GM18507 (cell line): Measurements from ENCODE around the gene ABT1.

Experiments
- DNase-seq: peaks from one replicate; pipeline ENCODE4 v3.0.0; 2011; ENCODE audit warnings: low read depth; ENCODE audit not compliant: insufficient read length; ENCODE audit errors: extremely low spot score
- FAIRE-seq: peaks from 2 replicates; lab custom pipeline; 2011; peaks lifted over from hg19 to GRCh38; lab: Jason Lieb, UNC

Gene ABT1

GRCh38 chr6:26598267-26598666, 1.5 kb downstream of the ABT1 start:
- DNase-seq (no peak), FAIRE-seq (no peak)

- no peak for DNase-seq
- no peak for FAIRE-seq
Measured at GRCh38 chr6:26599134-26599533, 2.4 kb downstream of the ABT1 start.

- FAIRE-seq (no peak), DNase-seq (no peak)
Measured at GRCh38 chr6:26599591-26599990, 2.8 kb downstream of the ABT1 start.

- FAIRE-seq = no peak
- DNase-seq = no peak
Measured at GRCh38 chr6:26600759-26601158, 4.0 kb downstream of the ABT1 start.

GRCh38 chr6:26602262-26602661, 5.5 kb downstream of the ABT1 start:
- no peak for DNase-seq
- FAIRE-seq = no peak

GRCh38 chr6:26604026-26604425, 7.3 kb downstream of the ABT1 start:
- no peak for FAIRE-seq

GRCh38 chr6:26604797-26605196, 8.0 kb downstream of the ABT1 start:
- DNase-seq (no peak), FAIRE-seq (no peak)

More at GRCh38 chr6:26604026-26604425, 7.3 kb downstream of the ABT1 start:
- no peak for DNase-seq

GRCh38 chr6:26607434-26608230, 10.9 kb downstream of the ABT1 start:
- FAIRE-seq (peak; percentile 86), DNase-seq (no peak)

GRCh38 chr6:26609463-26609862, 12.7 kb downstream of the ABT1 start:
- DNase-seq (no peak), FAIRE-seq (no peak)

- no peak for FAIRE-seq
- DNase-seq = no peak
Measured at GRCh38 chr6:26611599-26611998, 14.8 kb downstream of the ABT1 start.

- FAIRE-seq (no peak), DNase-seq (no peak)
Measured at GRCh38 chr6:26613201-26613600, 16.4 kb downstream of the ABT1 start.

- FAIRE-seq (no peak), DNase-seq (no peak)
Measured at GRCh38 chr6:26613689-26614683, 17.2 kb downstream of the ABT1 start.

- FAIRE-seq (no peak), DNase-seq (no peak)
Measured at GRCh38 chr6:26623339-26623859, 26.6 kb downstream of the ABT1 start.

GRCh38 chr6:26624557-26624956, 27.8 kb downstream of the ABT1 start:
- DNase-seq (no peak), FAIRE-seq (no peak)

GRCh38 chr6:26627843-26628242, 31.1 kb downstream of the ABT1 start:
- no peak for FAIRE-seq
- DNase-seq = no peak

GRCh38 chr6:26629359-26629758, 32.6 kb downstream of the ABT1 start:
- no peak for FAIRE-seq
- DNase-seq = no peak

GRCh38 chr6:26640806-26641205, 44.1 kb downstream of the ABT1 start:
- no peak for DNase-seq
- FAIRE-seq = no peak

- FAIRE-seq (no peak), DNase-seq (no peak)
Measured at GRCh38 chr6:26646074-26646473, 49.3 kb downstream of the ABT1 start.
